Measurements from ENCODE around the gene PDZK1IP1.

The PDZK1IP1 gene

GRCh38 chr1:47223921-47224675 is 34.3 kb upstream of the PDZK1IP1 start:
- Histone ChIP-seq H3K14ac (ENCODE audit: low read length) (no peak overlapping the region), H3K9me3 (ENCODE audit: insufficient read depth, low read depth, low read length) (peaks cover 14% of the 10 kb centered on the region), H4K8ac (ENCODE audit: low read depth, low read length) (no peak overlapping the region), H3K4me2 (ENCODE audit: low read length) (no peak overlapping the region), H3K27me3 (ENCODE audit: insufficient read depth, low read length) (peaks cover 65% of the 10 kb centered on the region), H3K9ac (ENCODE audit: low read length) (no peak overlapping the region), H2AK5ac (ENCODE audit: low read length) (no peak overlapping the region), H3K4me3 (ENCODE audit: low read depth, low read length) (no peak overlapping the region), H2BK5ac (ENCODE audit: low read depth, low read length, poor library complexity) (no peak overlapping the region), H3K79me1 (ENCODE audit: low read length) (no peaks in the 10 kb centered on the region), H3K79me2 (ENCODE audit: control insufficient read depth, insufficient read depth, low read length, poor library complexity) (no peaks in the 10 kb centered on the region), H3K27ac (ENCODE audit: low read depth, low read length) (no peak overlapping the region), H2AFZ (ENCODE audit: insufficient read depth, low read length, poor library complexity) (no peak overlapping the region), H3K23ac (ENCODE audit: low read length) (no peak overlapping the region), H2BK120ac (ENCODE audit: insufficient read depth, low read length, poor library complexity) (no peak overlapping the region), H3K4ac (ENCODE audit: low read depth, low read length) (no peak overlapping the region), H4K12ac (ENCODE audit: low read depth, low read length) (no peak overlapping the region), H3K36me3 (ENCODE audit: control insufficient read depth in 1 of 2, insufficient read depth in 2 of 2, low read length in 2 of 2) (no peaks in the 10 kb centered on the region), H2BK12ac (ENCODE audit: low read length) (no peak overlapping the region), H4K91ac (ENCODE audit: low read depth, low read length) (no peak overlapping the region), H3K18ac (ENCODE audit: low read length) (no peak overlapping the region), H3K4me1 (ENCODE audit: control insufficient read depth in 1 of 2, insufficient read depth in 2 of 2, low read length in 2 of 2) (peaks cover 3 to 5% of the 10 kb centered on the region in 2 experiments)
- no peak for DNase-seq
- WGBS (ENCODE audit: extremely low coverage, insufficient coverage, insufficient read length): no CpG with 5 or more reads among the region's 9 CpGs

- H3K9me3 ChIP-seq (ENCODE audit: insufficient read depth, low read depth, low read length): peaks cover 13% of the 10 kb centered on the region
- no peaks in the 10 kb centered on the region for H3K79me1 ChIP-seq (ENCODE audit: low read length)
- no peak overlapping the region for H4K91ac ChIP-seq (ENCODE audit: low read depth, low read length)
- DNase-seq: no peak
- no peak overlapping the region for H2AK5ac ChIP-seq (ENCODE audit: low read length)
- H3K14ac ChIP-seq (ENCODE audit: low read length): no peak overlapping the region
- no peak overlapping the region for H3K27ac ChIP-seq (ENCODE audit: low read depth, low read length)
- H2BK12ac ChIP-seq (ENCODE audit: low read length): no peak overlapping the region
- H3K27me3 ChIP-seq (ENCODE audit: insufficient read depth, low read length): peaks cover 58% of the 10 kb centered on the region
- no peak overlapping the region for H3K23ac ChIP-seq (ENCODE audit: low read length)
- no peak overlapping the region for H2AFZ ChIP-seq (ENCODE audit: insufficient read depth, low read length, poor library complexity)
- H3K9ac ChIP-seq (ENCODE audit: low read length): no peak overlapping the region
- no peak overlapping the region for H2BK120ac ChIP-seq (ENCODE audit: insufficient read depth, low read length, poor library complexity)
- no peaks in the 10 kb centered on the region for H3K36me3 ChIP-seq (ENCODE audit: control insufficient read depth in 1 of 2, insufficient read depth in 2 of 2, low read length in 2 of 2)
- no peaks in the 10 kb centered on the region for H3K79me2 ChIP-seq (ENCODE audit: control insufficient read depth, insufficient read depth, low read length, poor library complexity)
- no peak overlapping the region for H4K12ac ChIP-seq (ENCODE audit: low read depth, low read length)
- H4K8ac ChIP-seq (ENCODE audit: low read depth, low read length): no peak overlapping the region
- no peak overlapping the region for H3K4me3 ChIP-seq (ENCODE audit: low read depth, low read length)
- no peak overlapping the region for H3K4ac ChIP-seq (ENCODE audit: low read depth, low read length)
- peaks cover 3 to 5% of the 10 kb centered on the region in 2 experiments for H3K4me1 ChIP-seq (ENCODE audit: control insufficient read depth in 1 of 2, insufficient read depth in 2 of 2, low read length in 2 of 2)
- WGBS (ENCODE audit: extremely low coverage, insufficient coverage, insufficient read length): no CpG with 5 or more reads among the region's 10 CpGs
- H2BK5ac ChIP-seq (ENCODE audit: low read depth, low read length, poor library complexity): no peak overlapping the region
- no peak overlapping the region for H3K4me2 ChIP-seq (ENCODE audit: low read length)
- H3K18ac ChIP-seq (ENCODE audit: low read length): no peak overlapping the region
These were observed 33.5 kb upstream of the PDZK1IP1 start for GRCh38 chr1:47223174-47223920.

GRCh38 chr1:47222476-47222875 is 32.6 kb upstream of the PDZK1IP1 start:
- no peak overlapping the region for H4K91ac ChIP-seq (ENCODE audit: low read depth, low read length)
- no peak overlapping the region for H4K8ac ChIP-seq (ENCODE audit: low read depth, low read length)
- H3K18ac ChIP-seq (ENCODE audit: low read length): no peak overlapping the region
- H3K23ac ChIP-seq (ENCODE audit: low read length): no peak overlapping the region
- no peak overlapping the region for H2AFZ ChIP-seq (ENCODE audit: insufficient read depth, low read length, poor library complexity)
- peaks cover 3 to 5% of the 10 kb centered on the region in 2 experiments for H3K4me1 ChIP-seq (ENCODE audit: control insufficient read depth in 1 of 2, insufficient read depth in 2 of 2, low read length in 2 of 2)
- no peaks in the 10 kb centered on the region for H3K79me2 ChIP-seq (ENCODE audit: control insufficient read depth, insufficient read depth, low read length, poor library complexity)
- no peaks in the 10 kb centered on the region for H3K79me1 ChIP-seq (ENCODE audit: low read length)
- H2AK5ac ChIP-seq (ENCODE audit: low read length): no peak overlapping the region
- no peak overlapping the region for H3K4me2 ChIP-seq (ENCODE audit: low read length)
- no peak overlapping the region for H3K9ac ChIP-seq (ENCODE audit: low read length)
- no peak overlapping the region for H3K27ac ChIP-seq (ENCODE audit: low read depth, low read length)
- no peak overlapping the region for H3K4me3 ChIP-seq (ENCODE audit: low read depth, low read length)
- no peak for DNase-seq
- WGBS (ENCODE audit: extremely low coverage, insufficient coverage, insufficient read length): no CpG with 5 or more reads among the region's 3 CpGs
- H2BK120ac ChIP-seq (ENCODE audit: insufficient read depth, low read length, poor library complexity): no peak overlapping the region
- no peak overlapping the region for H2BK5ac ChIP-seq (ENCODE audit: low read depth, low read length, poor library complexity)
- H3K27me3 ChIP-seq (ENCODE audit: insufficient read depth, low read length): peaks cover 49% of the 10 kb centered on the region
- no peak overlapping the region for H3K4ac ChIP-seq (ENCODE audit: low read depth, low read length)
- no peaks in the 10 kb centered on the region for H3K36me3 ChIP-seq (ENCODE audit: control insufficient read depth in 1 of 2, insufficient read depth in 2 of 2, low read length in 2 of 2)
- H4K12ac ChIP-seq (ENCODE audit: low read depth, low read length): no peak overlapping the region
- no peak overlapping the region for H2BK12ac ChIP-seq (ENCODE audit: low read length)
- no peak overlapping the region for H3K14ac ChIP-seq (ENCODE audit: low read length)
- peaks cover 13% of the 10 kb centered on the region for H3K9me3 ChIP-seq (ENCODE audit: insufficient read depth, low read depth, low read length)

- Histone ChIP-seq H3K18ac (ENCODE audit: low read length) (no peak overlapping the region), H3K14ac (ENCODE audit: low read length) (no peak overlapping the region), H2BK120ac (ENCODE audit: insufficient read depth, low read length, poor library complexity) (no peak overlapping the region), H4K12ac (ENCODE audit: low read depth, low read length) (no peak overlapping the region), H3K4me2 (ENCODE audit: low read length) (no peak overlapping the region), H3K4me3 (ENCODE audit: low read depth, low read length) (no peak overlapping the region), H3K9ac (ENCODE audit: low read length) (no peak overlapping the region), H3K4ac (ENCODE audit: low read depth, low read length) (no peak overlapping the region), H3K4me1 (ENCODE audit: control insufficient read depth in 1 of 2, insufficient read depth in 2 of 2, low read length in 2 of 2) (no peaks in the 10 kb centered on the region), H3K23ac (ENCODE audit: low read length) (no peak overlapping the region), H2BK12ac (ENCODE audit: low read length) (no peak overlapping the region), H2BK5ac (ENCODE audit: low read depth, low read length, poor library complexity) (no peak overlapping the region), H3K27ac (ENCODE audit: low read depth, low read length) (no peak overlapping the region), H3K27me3 (ENCODE audit: insufficient read depth, low read length) (peaks cover 23% of the 10 kb centered on the region), H3K9me3 (ENCODE audit: insufficient read depth, low read depth, low read length) (peaks cover 9% of the 10 kb centered on the region), H2AK5ac (ENCODE audit: low read length) (no peak overlapping the region), H4K8ac (ENCODE audit: low read depth, low read length) (no peak overlapping the region), H2AFZ (ENCODE audit: insufficient read depth, low read length, poor library complexity) (no peak overlapping the region), H4K91ac (ENCODE audit: low read depth, low read length) (no peak overlapping the region), H3K36me3 (ENCODE audit: control insufficient read depth in 1 of 2, insufficient read depth in 2 of 2, low read length in 2 of 2) (no peaks in the 10 kb centered on the region), H3K79me1 (ENCODE audit: low read length) (no peaks in the 10 kb centered on the region), H3K79me2 (ENCODE audit: control insufficient read depth, insufficient read depth, low read length, poor library complexity) (no peaks in the 10 kb centered on the region)
- no CpG with 5 or more reads among the region's 29 CpGs for WGBS (ENCODE audit: extremely low coverage, insufficient coverage, insufficient read length)
- DNase-seq: no peak
These were observed 29.9 kb upstream of the PDZK1IP1 start for GRCh38 chr1:47219590-47220220.

Measured in trophoblast cell (in vitro differentiated cells and primary cell).